H7 (cell line): ENCODE measurements around the gene POU1F1. TPM values are rescaled to one million over a fixed set of nuclear protein-coding genes. Genes with fewer than 3 reads are reported as not detected.
"Not testable (repeated sequence)": the region's sequence is repeated elsewhere in the genome, so short reads cannot be mapped to it uniquely, and the experiment has no call there.

ENCODE experiments used
- DNase-seq: peaks from one replicate; pipeline ENCODE4 v3.0.0; 2012
- H3K27me3 ChIP-seq: 2 replicates; pipeline ENCODE4 v1.6.0; 2011; ENCODE audit warnings: mild to moderate bottlenecking, low read length; ENCODE audit not compliant: control insufficient read depth, insufficient read depth
- H3K36me3 ChIP-seq: replicated peaks from 2 replicates; pipeline ENCODE4 v1.5.1; 2011; ENCODE audit warnings: low read length; ENCODE audit not compliant: control insufficient read depth, insufficient read depth
- H3K4me3 ChIP-seq: 2 replicates; pipeline ENCODE4 v1.5.1; 2011; ENCODE audit warnings: low read depth, mild to moderate bottlenecking, control low read depth, low read length, moderate library complexity; ENCODE audit not compliant: insufficient read depth
- total RNA-seq: library from RNA; depleted of rRNA; stranded (reverse); fragments of >200 nt; shearing (Covaris generic); gene quantifications from 2 replicates; pipeline ENCODE4 v1.2.3, GENCODE V29; 2014; rRNA removed

Gene POU1F1
- not detected in 2 replicates for total RNA-seq

GRCh38 chr3:87276484-87276883 lies at the start of gene POU1F1:
TSS of gene POU1F1 (minus strand) at chr3:87276584. CDS start at chr3:87276462, 122 bp downstream.
- DNase-seq, result no peak
- Histone ChIP-seq H3K27me3 (no peaks in the 10 kb centered on the region), H3K36me3 (no peaks in the 10 kb centered on the region), H3K4me3 (no peak within 1 kb of the TSS)

GRCh38 chr3:87324609-87325008 lies 48.2 kb upstream of the POU1F1 start:
- Histone ChIP-seq H3K27me3 (no peaks in the 10 kb centered on the region), H3K36me3 (no peaks in the 10 kb centered on the region), H3K4me3 (no peak overlapping the region)
- no peak for DNase-seq

- no peaks in the 10 kb centered on the region for H3K36me3 ChIP-seq
- DNase-seq, result no peak
- no peaks in the 10 kb centered on the region for H3K27me3 ChIP-seq
- H3K4me3 ChIP-seq, result no peak overlapping the region
Observed at GRCh38 chr3:87320756-87321626, 44.6 kb upstream of the POU1F1 start.

GRCh38 chr3:87318617-87319021 lies 42.2 kb upstream of the POU1F1 start:
- no peaks in the 10 kb centered on the region for H3K36me3 ChIP-seq
- no peaks in the 10 kb centered on the region for H3K27me3 ChIP-seq
- H3K4me3 ChIP-seq, result no peak overlapping the region
- DNase-seq, result no peak

GRCh38 chr3:87317779-87318178 lies 41.4 kb upstream of the POU1F1 start:
- Histone ChIP-seq H3K27me3 (no peaks in the 10 kb centered on the region), H3K36me3 (no peaks in the 10 kb centered on the region), H3K4me3 (no peak overlapping the region)
- DNase-seq, result no peak

GRCh38 chr3:87313641-87314040 lies 37.3 kb upstream of the POU1F1 start:
- Histone ChIP-seq H3K4me3 (no peak overlapping the region), H3K27me3 (no peaks in the 10 kb centered on the region), H3K36me3 (no peaks in the 10 kb centered on the region)
- DNase-seq, result no peak

- H3K36me3 ChIP-seq, result no peaks in the 10 kb centered on the region
- no peaks in the 10 kb centered on the region for H3K27me3 ChIP-seq
- DNase-seq, result no peak
- H3K4me3 ChIP-seq, result no peak overlapping the region
Observed at GRCh38 chr3:87311309-87311708, 34.9 kb upstream of the POU1F1 start.

- no peak for DNase-seq
- Histone ChIP-seq H3K36me3 (no peaks in the 10 kb centered on the region), H3K4me3 (no peak overlapping the region), H3K27me3 (no peaks in the 10 kb centered on the region)
Observed at GRCh38 chr3:87309601-87310000, 33.2 kb upstream of the POU1F1 start.

GRCh38 chr3:87307805-87308204 lies 31.4 kb upstream of the POU1F1 start:
- Histone ChIP-seq H3K36me3 (no peaks in the 10 kb centered on the region), H3K27me3 (no peaks in the 10 kb centered on the region), H3K4me3 (no peak overlapping the region)
- peak; percentile 5 for DNase-seq

GRCh38 chr3:87305517-87305916 lies 29.1 kb upstream of the POU1F1 start:
- no peak for DNase-seq
- Histone ChIP-seq H3K27me3 (no peaks in the 10 kb centered on the region), H3K36me3 (no peaks in the 10 kb centered on the region), H3K4me3 (no peak overlapping the region)

GRCh38 chr3:87305031-87305430 lies 28.6 kb upstream of the POU1F1 start:
- not testable (repeated sequence) for DNase-seq, H3K4me3 ChIP-seq, H3K27me3 ChIP-seq, H3K36me3 ChIP-seq

- H3K36me3 ChIP-seq, result no peaks in the 10 kb centered on the region
- no peak overlapping the region for H3K4me3 ChIP-seq
- DNase-seq, result peak; percentile 19
- H3K27me3 ChIP-seq, result no peaks in the 10 kb centered on the region
Observed at GRCh38 chr3:87298111-87298718, 21.8 kb upstream of the POU1F1 start.

- Histone ChIP-seq H3K27me3 (no peaks in the 10 kb centered on the region), H3K36me3 (no peaks in the 10 kb centered on the region), H3K4me3 (no peak overlapping the region)
- no peak for DNase-seq
Observed at GRCh38 chr3:87288446-87288845, 12.1 kb upstream of the POU1F1 start.

- no peaks in the 10 kb centered on the region for H3K27me3 ChIP-seq
- no peak overlapping the region for H3K4me3 ChIP-seq
- no peak for DNase-seq
- H3K36me3 ChIP-seq, result no peaks in the 10 kb centered on the region
Observed at GRCh38 chr3:87287011-87287410, 10.6 kb upstream of the POU1F1 start.

- Histone ChIP-seq H3K36me3 (no peaks in the 10 kb centered on the region), H3K4me3 (no peak overlapping the region), H3K27me3 (no peaks in the 10 kb centered on the region)
- DNase-seq, result no peak
Observed at GRCh38 chr3:87272718-87273341, 3.6 kb downstream of the POU1F1 start.
